GM12892 (cell line): ENCODE results near the gene ARMC9.

Experiments used
- POLR2A ChIP-seq: IDR thresholded peaks from 2 replicates; pipeline ENCODE4 v1.6.1; 2011; ENCODE audit warnings: low read depth, low read length, control low read depth
- POLR2AphosphoS5 ChIP-seq: IDR thresholded peaks from 2 replicates; pipeline ENCODE4 v1.6.1; 2011; ENCODE audit warnings: low read depth, low read length, control low read depth
- TAF1 ChIP-seq: IDR thresholded peaks from 2 replicates; pipeline ENCODE4 v1.6.1; 2011; ENCODE audit warnings: low read depth, mild to moderate bottlenecking, control low read depth, low read length, borderline replicate concordance

DNA sequence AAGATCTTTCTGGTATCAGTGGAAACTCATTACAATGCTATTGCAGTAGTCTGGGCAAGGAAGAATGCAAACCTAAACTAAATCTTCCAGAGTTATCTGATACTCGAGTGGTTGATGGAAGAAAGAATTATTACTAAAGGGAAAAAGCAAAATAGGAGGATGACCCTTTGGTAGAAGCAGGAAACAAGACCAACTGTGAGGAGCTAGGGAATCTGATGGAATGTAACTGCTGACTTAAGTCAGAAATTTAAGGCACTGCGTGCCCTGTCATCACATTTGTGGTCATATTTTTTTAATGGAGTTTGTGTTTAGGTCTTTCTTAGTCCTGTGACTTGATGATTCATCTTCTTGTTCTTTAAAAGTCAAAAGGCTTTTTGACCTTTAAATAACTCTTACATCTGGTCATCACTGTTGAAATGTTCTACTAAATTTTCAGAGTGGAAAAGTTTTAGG is 36.5 kb upstream of the ARMC9 start:
- no peak for TF ChIP-seq POLR2A
- no peak for TF ChIP-seq POLR2AphosphoS5
- no peak for TF ChIP-seq TAF1
